Measurements from ENCODE around the gene SPINK1.
"Not testable (repeated sequence)": the region's sequence is repeated elsewhere in the genome, so short reads cannot be mapped to it uniquely, and the experiment has no call there.

The SPINK1 gene

GRCh38 chr5:147854331-147854730 lies 22.9 kb upstream of the SPINK1 start:
- no peak for DNase-seq

- no peak for DNase-seq
Observed at GRCh38 chr5:147853372-147853987, 22.0 kb upstream of the SPINK1 start.

- no peak for DNase-seq
Observed at GRCh38 chr5:147852365-147852764, 20.9 kb upstream of the SPINK1 start.

- DNase-seq = no peak
Observed at GRCh38 chr5:147851578-147851977, 20.1 kb upstream of the SPINK1 start.

- no peak for DNase-seq
Observed at GRCh38 chr5:147849226-147849625, 17.8 kb upstream of the SPINK1 start.

GRCh38 chr5:147845618-147846017 lies 14.1 kb upstream of the SPINK1 start:
- DNase-seq = no peak

- no peak for DNase-seq
Observed at GRCh38 chr5:147844846-147845245, 13.4 kb upstream of the SPINK1 start.

- DNase-seq = no peak
Observed at GRCh38 chr5:147842869-147843268, 11.4 kb upstream of the SPINK1 start.

- no peak for DNase-seq
Observed at GRCh38 chr5:147836439-147836838, 5.0 kb upstream of the SPINK1 start.

GRCh38 chr5:147835386-147835798 lies 3.9 kb upstream of the SPINK1 start:
- DNase-seq = no peak

GRCh38 chr5:147832541-147832940 lies 1.1 kb upstream of the SPINK1 start:
- no peak for DNase-seq

GRCh38 chr5:147830035-147830434 lies 1.4 kb downstream of the SPINK1 start:
- DNase-seq = no peak

GRCh38 chr5:147827017-147827416 lies 4.5 kb downstream of the SPINK1 start:
- not testable (repeated sequence) for DNase-seq

GRCh38 chr5:147826361-147826760 lies 5.1 kb downstream of the SPINK1 start:
- no peak for DNase-seq

GRCh38 chr5:147822686-147823491 lies 8.6 kb downstream of the SPINK1 start:
- DNase-seq = peak; percentile 38

- DNase-seq = not testable (repeated sequence)
Observed at GRCh38 chr5:147822222-147822621, 9.2 kb downstream of the SPINK1 start.

- DNase-seq = no peak
Observed at GRCh38 chr5:147821766-147822165, 9.7 kb downstream of the SPINK1 start.

GRCh38 chr5:147819261-147819770 lies 12.2 kb downstream of the SPINK1 start:
- no peak for DNase-seq

GRCh38 chr5:147818290-147818689 lies 13.2 kb downstream of the SPINK1 start:
- no peak for DNase-seq

- no peak for DNase-seq
Observed at GRCh38 chr5:147813696-147814095, 17.8 kb downstream of the SPINK1 start.

GRCh38 chr5:147809830-147810666 lies 21.4 kb downstream of the SPINK1 start:
- DNase-seq = no peak

- DNase-seq = no peak
Observed at GRCh38 chr5:147805030-147805454, 26.4 kb downstream of the SPINK1 start.

GRCh38 chr5:147804334-147804733 lies 27.1 kb downstream of the SPINK1 start:
- DNase-seq = no peak

Data from activated CD4-positive, alpha-beta T cell treated with anti-CD3 and anti-CD28 coated beads for 48 hours (primary cell).